GM12873 (cell line): ENCODE measurements around the gene VAMP7.

Experiments
- CTCF ChIP-seq: IDR thresholded peaks from 2 replicates; pipeline ENCODE4 v1.5.1; 2012; ENCODE audit warnings: low read depth, mild to moderate bottlenecking, moderate library complexity, low read length, control low read depth; ENCODE audit not compliant: insufficient read depth; ENCODE audit errors: missing control alignments

The VAMP7 gene

DNA sequence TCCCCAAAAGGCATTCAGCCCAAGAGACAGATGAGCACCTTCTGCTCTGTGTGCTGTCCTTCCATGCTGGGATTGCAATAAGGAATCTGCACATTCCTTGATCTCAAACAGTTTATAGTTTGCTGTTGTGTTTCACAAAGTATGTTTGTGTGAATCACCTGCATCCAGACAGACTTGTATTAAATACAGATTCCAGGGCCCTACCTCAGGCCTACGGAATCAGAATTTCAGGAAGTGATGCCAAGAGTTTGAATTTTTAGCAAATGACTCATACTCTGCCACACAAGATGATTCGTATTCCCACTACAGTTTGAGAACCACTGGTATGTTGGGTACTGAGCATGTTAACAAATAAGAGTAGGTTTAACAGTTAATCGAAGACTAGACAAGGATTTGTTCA lies 7.0 kb downstream of the VAMP7 start:
- no peak for TF ChIP-seq CTCF

DNA sequence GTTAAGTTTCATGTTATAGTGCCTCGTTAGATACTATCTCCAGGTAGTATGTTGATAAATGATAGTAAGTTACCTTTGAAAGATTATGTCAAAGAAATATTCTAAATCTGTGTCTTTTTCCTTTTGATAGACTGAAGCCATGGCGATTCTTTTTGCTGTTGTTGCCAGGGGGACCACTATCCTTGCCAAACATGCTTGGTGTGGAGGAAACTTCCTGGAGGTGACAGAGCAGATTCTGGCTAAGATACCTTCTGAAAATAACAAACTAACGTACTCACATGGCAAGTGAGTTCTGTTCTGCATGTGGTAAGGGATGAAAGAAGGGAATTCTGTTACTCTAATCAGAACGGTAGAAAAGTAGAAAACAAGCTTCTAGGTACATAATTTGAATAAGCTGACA lies 8.2 kb downstream of the VAMP7 start:
- no peak for TF ChIP-seq CTCF

DNA sequence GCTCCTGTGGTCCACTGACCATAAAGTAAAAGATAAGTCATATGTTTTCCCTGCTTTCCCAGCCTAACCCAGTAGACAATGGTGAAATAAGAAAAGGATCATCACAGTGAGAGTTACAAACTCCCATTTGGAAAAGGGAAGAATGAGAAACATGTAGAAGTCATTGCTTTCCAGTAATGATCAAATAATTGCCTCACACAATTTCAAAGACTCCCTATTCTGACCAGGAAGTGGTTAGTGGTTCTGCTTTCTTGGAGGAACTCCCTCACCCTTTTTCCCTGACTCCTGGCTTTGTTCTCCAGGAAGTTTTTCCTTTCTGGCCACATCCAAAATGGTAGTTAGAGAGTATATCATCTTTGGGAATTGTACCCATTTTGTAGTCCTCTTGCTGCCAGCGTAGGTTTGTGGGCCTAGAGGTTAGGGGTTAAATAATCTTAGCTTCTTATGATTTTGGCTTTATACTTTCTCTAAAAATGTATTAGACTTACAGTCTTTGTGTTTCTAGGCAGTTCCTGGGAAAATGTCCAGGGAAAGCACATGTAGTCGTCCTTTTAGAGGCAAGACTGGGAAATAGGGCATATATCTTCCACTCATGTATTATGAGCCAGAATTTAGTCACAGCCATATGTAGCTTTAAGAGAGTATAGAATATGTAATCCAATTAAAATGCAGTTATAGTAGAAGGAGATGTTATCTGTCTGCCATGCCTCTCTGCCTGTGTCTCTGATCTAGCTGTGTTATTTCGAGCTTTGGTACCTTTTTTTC lies 10.5 kb downstream of the VAMP7 start:
- no peak for TF ChIP-seq CTCF

DNA sequence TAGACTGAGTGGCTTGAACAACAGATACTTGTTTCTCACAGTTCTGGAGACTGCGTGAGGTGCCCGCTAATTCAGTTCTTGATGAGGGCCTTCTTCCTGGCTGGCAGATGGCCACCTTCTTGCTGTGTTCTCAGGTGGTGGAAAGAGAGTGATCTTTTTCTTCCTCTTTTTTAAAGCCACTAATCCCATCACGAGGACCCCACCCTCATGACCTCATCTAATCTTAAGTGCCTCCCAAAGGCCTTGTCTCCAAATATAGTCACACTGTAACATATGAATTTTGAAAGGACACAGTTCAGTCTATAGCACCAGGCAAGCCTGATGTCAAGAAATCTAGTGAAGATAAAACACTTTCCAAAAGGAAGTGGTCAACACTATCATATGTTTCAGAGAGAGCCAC lies 12.4 kb downstream of the VAMP7 start:
- TF ChIP-seq CTCF, result no peak

GRCh38 chrX:155896512-155896911 lies 15.4 kb downstream of the VAMP7 start:
- no peak for TF ChIP-seq CTCF

DNA sequence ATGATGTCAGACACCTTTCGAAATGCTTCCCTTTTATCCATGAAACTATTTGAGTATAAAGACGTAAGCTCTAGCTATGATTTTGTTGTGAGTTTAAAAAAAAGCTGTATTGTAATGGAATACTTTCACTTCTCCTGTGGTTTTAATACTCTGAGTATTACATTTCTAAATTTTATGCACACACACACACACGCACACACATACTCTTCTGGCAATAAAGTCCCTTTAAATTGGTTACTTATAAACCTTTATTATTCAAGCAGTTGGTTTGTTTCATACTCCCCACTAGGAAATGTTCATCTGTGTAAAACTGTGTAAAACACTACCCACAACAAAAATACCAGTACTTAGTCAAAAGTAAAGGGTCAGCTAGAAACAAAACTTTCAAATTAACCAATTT lies 18.2 kb downstream of the VAMP7 start:
- no peak for TF ChIP-seq CTCF

DNA sequence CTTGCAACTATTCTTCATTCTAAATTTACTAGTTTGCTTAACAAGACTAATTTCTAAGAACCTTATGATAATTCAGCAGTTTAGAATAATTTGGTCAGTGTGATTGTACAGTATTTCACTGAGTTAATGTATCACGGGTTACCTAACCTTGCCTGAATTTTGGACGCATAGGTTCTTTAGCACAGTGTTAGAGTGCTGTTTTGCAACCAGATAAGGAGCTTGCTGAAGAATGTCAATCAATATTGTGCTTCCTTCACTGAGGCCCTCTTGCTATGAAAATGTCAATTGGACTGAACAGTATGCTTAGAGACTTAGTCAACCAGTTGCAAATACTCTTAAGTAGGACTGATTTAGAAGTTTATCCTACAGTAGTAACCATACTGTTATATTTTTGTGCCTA lies 19.6 kb downstream of the VAMP7 start:
- no peak for TF ChIP-seq CTCF
